HG03103 (cell line): ENCODE results near the gene TFDP1.
"Not testable (repeated sequence)": the region's sequence is repeated elsewhere in the genome, so short reads cannot be mapped to it uniquely, and the experiment has no call there.

Source experiments
- ATAC-seq: cut with Tn5 transposase; IDR thresholded peaks from one replicate; pipeline ENCODE4 v1.9.1; 2021; ENCODE audit warnings: low read depth; ENCODE audit not compliant: unreplicated experiment

The TFDP1 gene

GRCh38 chr13:113548778-113549621 lies 35.6 kb upstream of the TFDP1 start:
- ATAC-seq: no peak

- ATAC-seq: no peak
These were observed 34.1 kb upstream of the TFDP1 start for GRCh38 chr13:113550453-113550852.

GRCh38 chr13:113551081-113552000 lies 33.2 kb upstream of the TFDP1 start:
- ATAC-seq: no peak

- ATAC-seq: no peak
These were observed 32.5 kb upstream of the TFDP1 start for GRCh38 chr13:113552079-113552478.

GRCh38 chr13:113552786-113553434 lies 31.6 kb upstream of the TFDP1 start:
- no peak for ATAC-seq

- no peak for ATAC-seq
These were observed 30.8 kb upstream of the TFDP1 start for GRCh38 chr13:113553511-113554332.

- ATAC-seq: no peak
These were observed 30.2 kb upstream of the TFDP1 start for GRCh38 chr13:113554333-113554700.

GRCh38 chr13:113555141-113555540 lies 29.4 kb upstream of the TFDP1 start:
- ATAC-seq: no peak

GRCh38 chr13:113557013-113557412 lies 27.5 kb upstream of the TFDP1 start:
- no peak for ATAC-seq

- ATAC-seq: no peak
These were observed 26.1 kb upstream of the TFDP1 start for GRCh38 chr13:113558461-113558860.

- no peak for ATAC-seq
These were observed 25.5 kb upstream of the TFDP1 start for GRCh38 chr13:113559061-113559460.

- no peak for ATAC-seq
These were observed 24.5 kb upstream of the TFDP1 start for GRCh38 chr13:113559901-113560644.

- ATAC-seq: no peak
These were observed 23.7 kb upstream of the TFDP1 start for GRCh38 chr13:113560645-113561416.

GRCh38 chr13:113561417-113562084 lies 23.0 kb upstream of the TFDP1 start:
- no peak for ATAC-seq

GRCh38 chr13:113562085-113562749 lies 22.3 kb upstream of the TFDP1 start:
- ATAC-seq: no peak

GRCh38 chr13:113562844-113563243 lies 21.7 kb upstream of the TFDP1 start:
- no peak for ATAC-seq

GRCh38 chr13:113563511-113563910 lies 21.0 kb upstream of the TFDP1 start:
- not testable (repeated sequence) for ATAC-seq
